Liver (tissue), 3 donors: ENCODE measurements around the gene THG1L.

ENCODE experiments used
- GABPA ChIP-seq, 2 donors: IDR thresholded peaks in 1 of 2; conservative IDR thresholded peaks in 1 of 2; 2 replicates each; pipeline ENCODE4 v1.6.1; 2016; ENCODE audit warnings: antibody characterized with exemption in 2 of 2, mild to moderate bottlenecking in 1 of 2, moderate library complexity in 1 of 2
- YY1 ChIP-seq: IDR thresholded peaks from 2 replicates; pipeline ENCODE4 v1.6.1; 2016; ENCODE audit warnings: antibody characterized with exemption, mild to moderate bottlenecking
- TF ChIP-seq, protein P1 (sequence below): fragments of 150-350 bp; IDR thresholded peaks from 2 replicates; pipeline ENCODE4 v1.5.1; 2017; ENCODE audit warnings: improper control_type of control experiment, low read depth, low read length; ENCODE audit not compliant: missing input control
- TF ChIP-seq, protein P2 (sequence below): IDR thresholded peaks from 2 replicates; pipeline ENCODE4 v1.6.1; 2016; ENCODE audit warnings: antibody characterized with exemption, mild to moderate bottlenecking
- donor health status: healthy.
- donor health status: healthy.

DNA sequence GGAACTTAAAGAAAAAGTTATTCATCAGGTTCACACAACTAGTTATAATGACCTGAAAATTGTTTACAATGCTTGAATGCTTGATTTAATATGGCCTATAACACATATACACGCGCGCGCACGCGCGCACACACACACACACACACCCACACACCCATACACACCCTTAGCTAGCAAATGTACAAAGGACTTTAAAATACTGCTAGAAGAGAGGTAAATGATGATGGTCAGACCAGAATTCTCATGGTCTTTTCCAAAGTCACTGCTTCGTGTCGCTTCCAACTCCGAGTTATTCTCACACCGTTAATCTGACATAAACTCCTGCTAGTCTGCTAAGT, 18.2 kb downstream of the THG1L start:
- TF ChIP-seq GABPA (IDR thresholded peaks at IDR 0.05 in 1 of 2, conservative IDR thresholded peaks at IDR 0.05 in 1 of 2) (no peak), YY1 (no peak)
- TF ChIP-seq, protein P1, sequence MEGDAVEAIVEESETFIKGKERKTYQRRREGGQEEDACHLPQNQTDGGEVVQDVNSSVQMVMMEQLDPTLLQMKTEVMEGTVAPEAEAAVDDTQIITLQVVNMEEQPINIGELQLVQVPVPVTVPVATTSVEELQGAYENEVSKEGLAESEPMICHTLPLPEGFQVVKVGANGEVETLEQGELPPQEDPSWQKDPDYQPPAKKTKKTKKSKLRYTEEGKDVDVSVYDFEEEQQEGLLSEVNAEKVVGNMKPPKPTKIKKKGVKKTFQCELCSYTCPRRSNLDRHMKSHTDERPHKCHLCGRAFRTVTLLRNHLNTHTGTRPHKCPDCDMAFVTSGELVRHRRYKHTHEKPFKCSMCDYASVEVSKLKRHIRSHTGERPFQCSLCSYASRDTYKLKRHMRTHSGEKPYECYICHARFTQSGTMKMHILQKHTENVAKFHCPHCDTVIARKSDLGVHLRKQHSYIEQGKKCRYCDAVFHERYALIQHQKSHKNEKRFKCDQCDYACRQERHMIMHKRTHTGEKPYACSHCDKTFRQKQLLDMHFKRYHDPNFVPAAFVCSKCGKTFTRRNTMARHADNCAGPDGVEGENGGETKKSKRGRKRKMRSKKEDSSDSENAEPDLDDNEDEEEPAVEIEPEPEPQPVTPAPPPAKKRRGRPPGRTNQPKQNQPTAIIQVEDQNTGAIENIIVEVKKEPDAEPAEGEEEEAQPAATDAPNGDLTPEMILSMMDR: no peak
- TF ChIP-seq, protein P2, sequence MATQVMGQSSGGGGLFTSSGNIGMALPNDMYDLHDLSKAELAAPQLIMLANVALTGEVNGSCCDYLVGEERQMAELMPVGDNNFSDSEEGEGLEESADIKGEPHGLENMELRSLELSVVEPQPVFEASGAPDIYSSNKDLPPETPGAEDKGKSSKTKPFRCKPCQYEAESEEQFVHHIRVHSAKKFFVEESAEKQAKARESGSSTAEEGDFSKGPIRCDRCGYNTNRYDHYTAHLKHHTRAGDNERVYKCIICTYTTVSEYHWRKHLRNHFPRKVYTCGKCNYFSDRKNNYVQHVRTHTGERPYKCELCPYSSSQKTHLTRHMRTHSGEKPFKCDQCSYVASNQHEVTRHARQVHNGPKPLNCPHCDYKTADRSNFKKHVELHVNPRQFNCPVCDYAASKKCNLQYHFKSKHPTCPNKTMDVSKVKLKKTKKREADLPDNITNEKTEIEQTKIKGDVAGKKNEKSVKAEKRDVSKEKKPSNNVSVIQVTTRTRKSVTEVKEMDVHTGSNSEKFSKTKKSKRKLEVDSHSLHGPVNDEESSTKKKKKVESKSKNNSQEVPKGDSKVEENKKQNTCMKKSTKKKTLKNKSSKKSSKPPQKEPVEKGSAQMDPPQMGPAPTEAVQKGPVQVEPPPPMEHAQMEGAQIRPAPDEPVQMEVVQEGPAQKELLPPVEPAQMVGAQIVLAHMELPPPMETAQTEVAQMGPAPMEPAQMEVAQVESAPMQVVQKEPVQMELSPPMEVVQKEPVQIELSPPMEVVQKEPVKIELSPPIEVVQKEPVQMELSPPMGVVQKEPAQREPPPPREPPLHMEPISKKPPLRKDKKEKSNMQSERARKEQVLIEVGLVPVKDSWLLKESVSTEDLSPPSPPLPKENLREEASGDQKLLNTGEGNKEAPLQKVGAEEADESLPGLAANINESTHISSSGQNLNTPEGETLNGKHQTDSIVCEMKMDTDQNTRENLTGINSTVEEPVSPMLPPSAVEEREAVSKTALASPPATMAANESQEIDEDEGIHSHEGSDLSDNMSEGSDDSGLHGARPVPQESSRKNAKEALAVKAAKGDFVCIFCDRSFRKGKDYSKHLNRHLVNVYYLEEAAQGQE: no peak
